B cell (primary cell): ENCODE data around the gene RBM44. TPM values are rescaled to one million over a fixed set of nuclear protein-coding genes. Genes with fewer than 3 reads are reported as not detected.

Experiments
- ATAC-seq: fragments of 200-7000 bp; cut with Tn5 transposase; one replicate; pipeline ENCODE4 v1.10.0; 2021; ENCODE audit warnings: low read depth, mild to moderate bottlenecking, moderate number of reproducible peaks, moderate library complexity
- CTCF ChIA-PET: fragments of 350-600 bp; sonication (Branson Sonifier 250); formaldehyde crosslinking; loops from one replicate; lab custom pipeline; 2021; ENCODE audit warnings: antibody characterized with exemption, inconsistent platforms; lab: Charles Lee
- POLR2A ChIA-PET: fragments of 350-600 bp; sonication (Branson Sonifier 250); formaldehyde crosslinking; loops from one replicate; lab custom pipeline; 2021; ENCODE audit warnings: antibody characterized with exemption; lab: Charles Lee
- DNase-seq: peaks from one replicate; pipeline ENCODE4 v3.0.0; 2013
- H2AFZ ChIP-seq: 2 replicates; pipeline ENCODE4 v1.6.1; 2012; ENCODE audit warnings: mild to moderate bottlenecking, low read depth, low read length; ENCODE audit not compliant: insufficient read depth, poor library complexity, severe bottlenecking
- H3K27ac ChIP-seq, 2 donors: 1 replicate in 1 of 2; 2 replicates in 1 of 2; pipeline ENCODE4 v1.5.1; 2012 to 2013; ENCODE audit warnings: low read length in 2 of 2, mild to moderate bottlenecking in 2 of 2, moderate library complexity in 1 of 2
- H3K27me3 ChIP-seq, 4 experiments: fragments of 200-600 bp in 1 of 4; sonication (generic) in 1 of 4; replicated peaks in 1 of 4; 1 replicate in 2 of 4; 2 replicates in 2 of 4; pipeline versions ENCODE4 v1.6.1 to v1.7.0; 2013 to 2016; ENCODE audit warnings: low read length in 3 of 4, mild to moderate bottlenecking in 2 of 4, mixed read lengths in 1 of 4, moderate library complexity in 1 of 4; ENCODE audit not compliant: insufficient read depth in 4 of 4, control insufficient read depth in 3 of 4; ENCODE audit errors: control extremely low read depth in 1 of 4
- H3K36me3 ChIP-seq, 2 experiments: replicated peaks in 1 of 2; 1 replicate in 1 of 2; 2 replicates in 1 of 2; pipeline versions ENCODE4 v1.6.1 to v1.7.1; 2013; ENCODE audit warnings: low read length in 1 of 2; ENCODE audit not compliant: insufficient read depth in 2 of 2, control insufficient read depth in 1 of 2; ENCODE audit errors: control extremely low read depth in 1 of 2, extremely low read depth in 1 of 2
- H3K4me1 ChIP-seq, 2 donors: fragments of 200-600 bp in 1 of 2; sonication (generic) in 1 of 2; 1 replicate in 1 of 2; 2 replicates in 1 of 2; pipeline versions ENCODE4 v1.5.1 to v1.6.1; 2013 to 2017; ENCODE audit warnings: low read length in 2 of 2; ENCODE audit not compliant: control insufficient read depth in 2 of 2, insufficient read depth in 2 of 2
- H3K4me2 ChIP-seq: replicated peaks from 2 replicates; pipeline ENCODE3; 2012; ENCODE audit warnings: mild to moderate bottlenecking, low read depth, low read length; ENCODE audit not compliant: poor library complexity, severe bottlenecking
- H3K4me3 ChIP-seq, 5 experiments: fragments of 200-600 bp in 1 of 5; sonication (generic) in 1 of 5; 1 replicate in 3 of 5; 2 replicates in 2 of 5; pipeline versions ENCODE4 v1.5.1 to v1.7.0; 2011 to 2016; ENCODE audit warnings: low read length in 4 of 5, mild to moderate bottlenecking in 4 of 5, low read depth in 2 of 5, control low read depth in 1 of 5, moderate library complexity in 1 of 5; ENCODE audit not compliant: insufficient read depth in 1 of 5; ENCODE audit errors: control extremely low read depth in 1 of 5, extremely low read depth in 1 of 5
- H3K79me2 ChIP-seq: fragments of 200-600 bp; sonication (generic); one replicate; pipeline ENCODE4 v1.6.0; 2016; ENCODE audit warnings: low read length; ENCODE audit not compliant: control insufficient read depth, insufficient read depth
- H3K9ac ChIP-seq: fragments of 200-600 bp; sonication (generic); 2 replicates; pipeline ENCODE4 v1.6.1; 2017; ENCODE audit warnings: mild to moderate bottlenecking, low read length, moderate library complexity
- H3K9me3 ChIP-seq, 3 donors: one replicate each; pipeline versions ENCODE4 v1.6.1 to v1.7.1; 2013; ENCODE audit warnings: low read length in 2 of 3; ENCODE audit not compliant: control insufficient read depth in 2 of 3, insufficient read depth in 1 of 3; ENCODE audit errors: control extremely low read depth in 1 of 3
- H4K20me1 ChIP-seq: 2 replicates; pipeline ENCODE4 v1.6.0; 2012; ENCODE audit warnings: mild to moderate bottlenecking, low read length; ENCODE audit not compliant: insufficient read depth, control insufficient read depth, poor library complexity, severe bottlenecking
- H3K27ac Mint-ChIP-seq: one replicate; pipeline ENCODE4 v1.8.0; 2021; ENCODE audit warnings: mixed read lengths
- H3K27me3 Mint-ChIP-seq: one replicate; pipeline ENCODE4 v1.8.0; 2021; ENCODE audit warnings: mixed read lengths
- H3K4me1 Mint-ChIP-seq: one replicate; pipeline ENCODE4 v1.8.0; 2021; ENCODE audit warnings: mixed read lengths
- H3K4me3 Mint-ChIP-seq: one replicate; pipeline ENCODE4 v1.8.0; 2021; ENCODE audit warnings: mixed read lengths
- H3K9me3 Mint-ChIP-seq: one replicate; pipeline ENCODE4 v1.8.0; 2022; ENCODE audit warnings: mixed read lengths; ENCODE audit not compliant: insufficient read depth
- CTCF ChIP-seq: fragments of 200-600 bp; IDR thresholded peaks from one replicate; pipeline ENCODE4 v1.8.0; 2022; ENCODE audit warnings: antibody characterized with exemption, mild to moderate bottlenecking
- EZH2 ChIP-seq: IDR thresholded peaks from 2 replicates; pipeline ENCODE4 v1.6.1; 2012; ENCODE audit warnings: borderline replicate concordance, low read depth, mild to moderate bottlenecking, moderate library complexity, low read length; ENCODE audit not compliant: insufficient read depth, poor library complexity, severe bottlenecking
- WGBS: methylation state at CpG from one replicate; pipeline ENCODE4 v1.1.5; 2013; ENCODE audit warnings: missing lambda C conversion rate; ENCODE audit not compliant: insufficient coverage; 5-methylcytosine and 5-hydroxymethylcytosine counted together
- intact Hi-C: fragments of 100-400 bp; cut with micrococcal nuclease; formaldehyde crosslinking; loops from one replicate; pipeline ENCODE4 v1.10.0; 2022
- polyA plus RNA-seq: library from polyadenylated mRNA; depleted of rRNA; stranded (reverse); fragments of >200 nt; gene quantifications from 2 replicates; pipeline ENCODE4 v1.2.3, GENCODE V29; 2012
- total RNA-seq, 2 donors: library from RNA; stranded (reverse); fragments of 120-200 nt in 1 of 2; gene quantifications; 1 replicate in 1 of 2; 2 replicates in 1 of 2; pipeline versions ENCODE4 v1.2.3 to v1.2.4, GENCODE V29; 2013 to 2022

Gene RBM44
- total and polyA plus RNA-seq, 2 donors (not counting 1 experiment from before 2014, with no cell fraction given): 0.39 to 1.3 TPM

GRCh38 chr2:237876532-237876931 is 78.0 kb downstream of the RBM44 start:
- Histone ChIP-seq H3K79me2 (no peaks in the 10 kb centered on the region), H3K9ac (no peak overlapping the region), H3K4me1 (no peaks in the 10 kb centered on the region), H3K27ac (no peak overlapping the region), H3K9me3 (peaks cover 0 to 3% (median 0%) of the 10 kb centered on the region in 3 donors), H3K4me2 (no peak overlapping the region), H4K20me1 (no peaks in the 10 kb centered on the region), H3K36me3 (no peaks in the 10 kb centered on the region), H2AFZ (no peak overlapping the region), H3K4me3 (no peak overlapping the region), H3K27me3 (no peaks in the 10 kb centered on the region)
- no peak overlapping the region for H3K27ac Mint-ChIP-seq
- POLR2A ChIA-PET: no interaction called here
- peaks cover 3% of the 10 kb centered on the region for H3K27me3 Mint-ChIP-seq
- no peak for TF ChIP-seq CTCF
- TF ChIP-seq EZH2: no peak
- H3K9me3 Mint-ChIP-seq: no peaks in the 10 kb centered on the region
- no peaks in the 10 kb centered on the region for H3K4me1 Mint-ChIP-seq
- ATAC-seq (no peak), DNase-seq (no peak)
- intact Hi-C loops: no loop called here
- CTCF ChIA-PET: no interaction called here
- 87% methylated on average over 12 of the region's 12 CpGs for WGBS
- H3K4me3 Mint-ChIP-seq: no peak overlapping the region

DNA sequence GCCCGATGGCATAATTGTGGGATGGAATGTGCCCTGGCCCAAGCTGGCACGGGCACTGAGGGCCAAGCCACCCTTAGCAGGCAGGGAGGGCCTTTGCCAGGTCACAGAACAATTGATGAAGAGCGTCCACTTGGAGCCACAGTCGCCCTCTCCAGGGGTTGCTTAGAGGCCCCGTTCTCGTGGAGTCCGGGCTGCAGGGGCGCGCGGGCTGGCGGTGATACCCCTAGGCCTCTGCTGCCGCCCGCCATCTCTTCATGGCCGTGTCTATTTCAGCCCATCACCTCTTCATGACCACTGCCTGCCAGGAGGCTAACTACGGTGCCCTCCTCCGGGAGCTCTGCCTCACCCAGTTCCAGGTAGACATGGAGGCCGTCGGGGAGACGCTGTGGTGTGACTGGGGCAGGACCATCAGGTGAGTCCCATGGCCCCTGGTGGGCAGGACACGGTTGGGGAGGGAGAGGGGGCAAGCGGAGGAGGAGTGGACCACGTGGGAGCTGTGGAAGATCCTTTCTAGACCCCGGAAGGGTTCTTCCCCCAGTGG is 78.4 kb downstream of the RBM44 start:
- ChIA-PET CTCF (no interaction called here), POLR2A (interaction anchor here (0.6 kb wide), 1 partner anchor 123 kb away, joined by 7 read pairs; no protein-coding TSS in a partner anchor)
- Histone ChIP-seq H2AFZ (no peak overlapping the region), H4K20me1 (no peaks in the 10 kb centered on the region), H3K9me3 (peaks cover 0 to 3% (median 0%) of the 10 kb centered on the region in 3 donors), H3K9ac (no peak overlapping the region), H3K27ac (no peak overlapping the region), H3K36me3 (no peaks in the 10 kb centered on the region), H3K4me2 (no peak overlapping the region), H3K4me3 (no peak overlapping the region), H3K79me2 (no peaks in the 10 kb centered on the region), H3K4me1 (no peaks in the 10 kb centered on the region), H3K27me3 (no peaks in the 10 kb centered on the region)
- H3K9me3 Mint-ChIP-seq: no peaks in the 10 kb centered on the region
- H3K27ac Mint-ChIP-seq: no peak overlapping the region
- peaks cover 3% of the 10 kb centered on the region for H3K27me3 Mint-ChIP-seq
- H3K4me1 Mint-ChIP-seq: no peaks in the 10 kb centered on the region
- ATAC-seq (no peak), DNase-seq (no peak)
- 94% methylated on average over 22 of the region's 23 CpGs for WGBS
- TF ChIP-seq CTCF (no peak), EZH2 (no peak)
- intact Hi-C loops: no loop called here
- no peak overlapping the region for H3K4me3 Mint-ChIP-seq
